Medulla oblongata (tissue), 1 donor: ENCODE measurements around the gene KBTBD6.
A peak's percentile ranks its signal among the peaks of the same experiment; 100 is the strongest.
"Not testable (repeated sequence)": the region's sequence is repeated elsewhere in the genome, so short reads cannot be mapped to it uniquely, and the experiment has no call there.

Source experiments
- DNase-seq: peaks from one replicate; pipeline ENCODE4 v3.0.0-alpha.2; 2015; ENCODE audit errors: extremely low spot score

Gene KBTBD6, protein sequence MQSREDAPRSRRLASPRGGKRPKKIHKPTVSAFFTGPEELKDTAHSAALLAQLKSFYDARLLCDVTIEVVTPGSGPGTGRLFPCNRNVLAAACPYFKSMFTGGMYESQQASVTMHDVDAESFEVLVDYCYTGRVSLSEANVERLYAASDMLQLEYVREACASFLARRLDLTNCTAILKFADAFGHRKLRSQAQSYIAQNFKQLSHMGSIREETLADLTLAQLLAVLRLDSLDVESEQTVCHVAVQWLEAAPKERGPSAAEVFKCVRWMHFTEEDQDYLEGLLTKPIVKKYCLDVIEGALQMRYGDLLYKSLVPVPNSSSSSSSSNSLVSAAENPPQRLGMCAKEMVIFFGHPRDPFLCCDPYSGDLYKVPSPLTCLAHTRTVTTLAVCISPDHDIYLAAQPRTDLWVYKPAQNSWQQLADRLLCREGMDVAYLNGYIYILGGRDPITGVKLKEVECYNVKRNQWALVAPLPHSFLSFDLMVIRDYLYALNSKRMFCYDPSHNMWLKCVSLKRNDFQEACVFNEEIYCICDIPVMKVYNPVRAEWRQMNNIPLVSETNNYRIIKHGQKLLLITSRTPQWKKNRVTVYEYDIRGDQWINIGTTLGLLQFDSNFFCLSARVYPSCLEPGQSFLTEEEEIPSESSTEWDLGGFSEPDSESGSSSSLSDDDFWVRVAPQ

GRCh38 chr13:41132512-41133152 is at the start of gene KBTBD6:
KBTBD6 (minus strand) TSS chr13:41132802; CDS start chr13:41132511, 291 bp downstream.
- peak; percentile 99 for DNase-seq

DNA sequence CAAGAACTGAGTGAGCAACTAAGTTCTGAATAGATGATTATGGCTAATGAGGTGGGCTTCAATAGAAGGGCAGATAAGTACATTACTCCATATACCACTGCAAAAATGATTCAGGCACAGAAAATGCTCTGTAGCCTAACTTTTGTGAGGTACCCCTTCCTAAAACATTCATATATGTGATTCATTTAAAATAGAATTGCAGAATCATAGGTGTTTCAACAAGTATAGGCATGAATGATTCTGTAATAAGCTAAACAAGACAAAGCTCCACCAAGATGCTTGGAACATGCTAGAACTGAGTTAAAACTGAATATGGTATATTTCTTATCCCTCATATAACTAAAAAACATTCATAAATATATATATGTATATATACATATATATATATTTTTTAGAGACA is 49.6 kb upstream of the KBTBD6 start:
- DNase-seq: no peak

DNA sequence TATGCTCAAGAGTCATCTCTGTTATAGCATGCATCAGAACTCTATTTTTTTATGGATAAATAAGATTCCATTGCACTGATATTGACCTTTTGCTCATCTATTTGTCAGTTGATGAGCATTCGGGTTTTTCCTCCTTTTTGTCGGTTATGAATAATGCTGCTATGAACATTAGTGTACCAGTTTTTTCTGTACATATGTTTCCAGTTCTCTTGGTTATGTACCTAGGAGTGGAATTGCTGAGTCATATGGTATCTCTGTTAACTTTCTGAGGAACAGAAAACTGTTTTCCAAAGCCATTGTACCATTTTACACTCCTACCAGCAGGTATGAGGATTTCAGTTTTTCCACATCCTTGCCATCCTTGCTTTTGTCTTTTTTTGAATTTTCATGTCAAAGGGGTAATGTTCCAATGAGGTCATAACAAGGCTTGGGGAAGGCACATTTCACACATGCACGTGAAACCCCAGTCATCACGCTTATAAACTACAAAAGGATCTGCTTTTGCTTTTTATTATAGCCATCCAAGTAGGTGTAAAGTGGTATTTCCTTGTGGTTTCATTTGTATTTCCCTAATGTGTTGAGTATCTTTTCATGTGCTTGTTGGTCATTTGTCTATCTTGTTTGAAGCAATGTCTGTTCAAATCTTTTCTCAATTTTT is 47.1 kb upstream of the KBTBD6 start:
- DNase-seq: no peak

DNA sequence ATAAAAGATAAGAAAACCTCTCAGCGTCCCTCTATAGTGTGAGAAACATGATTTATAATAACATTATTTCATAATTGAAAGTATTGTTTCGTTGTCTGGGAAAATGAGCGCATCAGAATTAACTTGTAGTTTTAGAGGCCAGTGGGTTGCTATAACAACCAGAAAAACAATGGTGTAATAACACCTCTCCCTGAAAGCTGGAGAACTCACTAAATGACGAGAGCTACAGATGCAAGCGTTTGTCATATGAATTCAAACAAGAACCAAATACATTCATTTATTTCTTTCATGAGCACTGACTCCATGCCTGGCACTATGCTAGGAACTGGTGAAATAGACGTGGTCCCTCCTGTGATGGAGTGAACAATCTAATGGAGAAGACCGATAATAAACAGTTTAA is 45.4 kb upstream of the KBTBD6 start:
- DNase-seq: no peak

- DNase-seq: no peak
Observed at GRCh38 chr13:41177616-41178015, 45.0 kb upstream of the KBTBD6 start.

GRCh38 chr13:41175576-41175975 is 43.0 kb upstream of the KBTBD6 start:
- DNase-seq: not testable (repeated sequence)

- no peak for DNase-seq
Observed at GRCh38 chr13:41162151-41162550, 29.5 kb upstream of the KBTBD6 start.

GRCh38 chr13:41159174-41159573 is 26.6 kb upstream of the KBTBD6 start:
- DNase-seq: no peak

GRCh38 chr13:41157048-41157717 is 24.6 kb upstream of the KBTBD6 start:
- no peak for DNase-seq

GRCh38 chr13:41156620-41157019 is 24.0 kb upstream of the KBTBD6 start:
- DNase-seq: no peak

- no peak for DNase-seq
Observed at GRCh38 chr13:41154042-41154441, 21.4 kb upstream of the KBTBD6 start.

GRCh38 chr13:41152005-41152404 is 19.4 kb upstream of the KBTBD6 start:
- no peak for DNase-seq

DNA sequence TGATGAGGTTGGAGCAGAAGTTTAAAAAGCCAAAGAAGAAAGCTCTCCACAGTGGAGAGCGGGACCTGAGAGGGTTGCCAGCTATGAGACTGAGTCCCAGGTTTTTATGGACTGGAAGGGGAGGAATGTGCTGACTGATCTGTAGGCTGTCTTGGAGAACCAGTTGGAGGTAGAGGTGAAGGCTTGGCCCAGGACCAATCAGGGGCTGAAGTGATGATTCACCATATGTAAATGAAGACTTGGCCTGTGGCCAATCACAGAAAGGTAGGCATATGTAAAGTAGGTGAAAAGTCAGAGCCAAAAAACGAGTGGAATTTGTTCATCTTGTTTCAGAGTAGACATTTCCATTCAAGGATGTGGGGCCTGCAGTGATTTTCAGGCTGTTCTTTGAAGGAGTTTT is 17.5 kb upstream of the KBTBD6 start:
- no peak for DNase-seq

GRCh38 chr13:41148419-41149283 is 16.0 kb upstream of the KBTBD6 start:
- no peak for DNase-seq

DNA sequence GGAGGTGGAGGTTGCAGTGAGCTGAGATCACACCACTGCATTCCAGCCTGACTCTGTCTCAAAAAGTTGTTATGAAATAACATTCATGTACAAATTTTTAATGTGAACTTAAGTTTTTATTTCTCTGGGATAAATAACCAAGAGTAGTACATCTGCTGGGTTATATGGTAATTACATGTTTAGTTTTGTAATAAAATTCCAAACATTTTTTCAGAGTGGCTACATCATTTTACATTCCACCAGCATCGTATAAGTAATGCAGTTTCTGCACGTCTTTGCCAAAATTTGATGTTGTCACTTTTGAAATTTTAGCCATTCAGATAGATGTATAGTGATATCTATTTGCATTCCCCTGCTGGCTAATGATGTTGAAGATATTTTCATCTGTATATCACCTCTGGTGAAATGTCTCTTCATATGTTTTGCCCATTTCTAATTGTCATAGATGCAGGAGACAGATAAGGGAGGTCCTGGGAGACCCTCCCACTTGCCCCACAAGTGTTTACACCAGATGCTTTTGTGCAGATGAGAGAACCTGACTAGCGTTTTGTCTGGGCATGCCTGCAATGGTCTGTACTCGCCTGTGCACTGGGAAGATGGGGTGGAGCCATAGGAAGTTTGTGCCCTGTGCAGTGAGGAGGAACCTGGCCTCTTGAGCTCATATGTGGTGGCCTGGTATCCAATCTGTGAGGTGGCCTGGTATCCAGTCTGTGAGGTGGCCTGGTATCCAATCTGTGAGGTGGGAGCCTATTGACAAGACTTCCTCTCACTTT is 12.7 kb upstream of the KBTBD6 start:
- no peak for DNase-seq

GRCh38 chr13:41144576-41144975 is 12.0 kb upstream of the KBTBD6 start:
- DNase-seq: no peak

GRCh38 chr13:41139296-41139966 is 6.8 kb upstream of the KBTBD6 start:
- no peak for DNase-seq

- no peak for DNase-seq
Observed at GRCh38 chr13:41137951-41138350, 5.3 kb upstream of the KBTBD6 start.

- no peak for DNase-seq
Observed at GRCh38 chr13:41137241-41137640, 4.6 kb upstream of the KBTBD6 start.
